ENCODE data around the gene BBS5.
A peak's percentile ranks its signal among the peaks of the same experiment; 100 is the strongest.

Gene BBS5

GRCh38 chr2:169486487-169486886 is 7.2 kb downstream of the BBS5 start:
- H3K4me3 ChIP-seq (ENCODE audit: low read depth, low read length) = no peak overlapping the region
- no peak for TF ChIP-seq CTCF (conservative IDR thresholded peaks at IDR 0.05; ENCODE audit: low read depth, low read length)
- no peak for DNase-seq (ENCODE audit: low read depth)

- no peak overlapping the region for H3K4me3 ChIP-seq (ENCODE audit: low read depth, low read length)
- TF ChIP-seq CTCF (conservative IDR thresholded peaks at IDR 0.05; ENCODE audit: low read depth, low read length) = no peak
- no peak for DNase-seq (ENCODE audit: low read depth)
Observed at GRCh38 chr2:169490834-169491233, 11.5 kb downstream of the BBS5 start.

- DNase-seq (ENCODE audit: low read depth) = no peak
- no peak for TF ChIP-seq CTCF (conservative IDR thresholded peaks at IDR 0.05; ENCODE audit: low read depth, low read length)
- H3K4me3 ChIP-seq (ENCODE audit: low read depth, low read length) = no peak overlapping the region
Observed at GRCh38 chr2:169491378-169491777, 12.1 kb downstream of the BBS5 start.

- DNase-seq (ENCODE audit: low read depth) = no peak
- TF ChIP-seq CTCF (conservative IDR thresholded peaks at IDR 0.05; ENCODE audit: low read depth, low read length) = no peak
- H3K4me3 ChIP-seq (ENCODE audit: low read depth, low read length) = no peak overlapping the region
Observed at GRCh38 chr2:169493360-169493759, 14.1 kb downstream of the BBS5 start.

- H3K4me3 ChIP-seq (ENCODE audit: low read depth, low read length) = no peak overlapping the region
- no peak for DNase-seq (ENCODE audit: low read depth)
- no peak for TF ChIP-seq CTCF (conservative IDR thresholded peaks at IDR 0.05; ENCODE audit: low read depth, low read length)
Observed at GRCh38 chr2:169495310-169495928, 16.1 kb downstream of the BBS5 start.

- H3K4me3 ChIP-seq (ENCODE audit: low read depth, low read length) = no peak overlapping the region
- no peak for TF ChIP-seq CTCF (conservative IDR thresholded peaks at IDR 0.05; ENCODE audit: low read depth, low read length)
- no peak for DNase-seq (ENCODE audit: low read depth)
Observed at GRCh38 chr2:169504651-169505050, 25.4 kb downstream of the BBS5 start.

- peak; percentile 84 for DNase-seq (ENCODE audit: low read depth)
- H3K4me3 ChIP-seq (ENCODE audit: low read depth, low read length) = no peak overlapping the region
- no peak for TF ChIP-seq CTCF (conservative IDR thresholded peaks at IDR 0.05; ENCODE audit: low read depth, low read length)
Observed at GRCh38 chr2:169507698-169508097, 28.4 kb downstream of the BBS5 start.
